Cardiac muscle cell (in vitro differentiated cells and primary cell): Measurements from ENCODE around the gene ZNF292. TPM values are rescaled to one million over a fixed set of nuclear protein-coding genes. Genes with fewer than 3 reads are reported as not detected.
A peak's percentile ranks its signal among the peaks of the same experiment; 100 is the strongest.

Experiments
- DNase-seq, 2 donors: peaks; one replicate each; pipeline versions ENCODE4 v3.0.0 to v3.0.0-alpha.2; 2010 to 2017; ENCODE audit warnings: low read depth in 1 of 2, low spot score in 1 of 2
- H3K27ac ChIP-seq: fragments of 200-600 bp; sonication (generic); 2 replicates; pipeline ENCODE4 v1.5.1; 2016
- H3K27me3 ChIP-seq: fragments of 200-600 bp; sonication (generic); 2 replicates; pipeline ENCODE4 v1.6.0; 2016; ENCODE audit warnings: control low read depth
- H3K36me3 ChIP-seq: fragments of 200-600 bp; sonication (generic); 2 replicates; pipeline ENCODE4 v1.5.1; 2016; ENCODE audit warnings: control low read depth
- H3K4me1 ChIP-seq: fragments of 200-600 bp; sonication (generic); 2 replicates; pipeline ENCODE4 v1.8.1; 2017; ENCODE audit warnings: low read depth, mild to moderate bottlenecking, mixed run types
- H3K4me3 ChIP-seq: fragments of 200-600 bp; sonication (generic); 2 replicates; pipeline ENCODE4 v1.5.1; 2016; ENCODE audit warnings: mild to moderate bottlenecking
- H3K9me3 ChIP-seq: fragments of 200-600 bp; sonication (generic); 2 replicates; pipeline ENCODE4 v1.5.1; 2017; ENCODE audit warnings: low read depth, mild to moderate bottlenecking, control low read depth
- polyA plus RNA-seq: library from polyadenylated mRNA; unstranded; fragments of >200 nt; fragmentation: Nextera tagmentation; extraction: Ambion mirVana; gene quantifications from 2 replicates; pipeline ENCODE4 v1.2.1, GENCODE V29; 2016
- total RNA-seq: library from RNA; depleted of rRNA; stranded (reverse); fragments of >200 nt; gene quantifications from 2 replicates; pipeline ENCODE4 v1.2.3, GENCODE V29; 2016
- TF ChIP-seq, protein P1 (sequence below): IDR thresholded peaks from 2 replicates; pipeline ENCODE4 v1.5.1; 2012; ENCODE audit warnings: low read depth, mild to moderate bottlenecking, low read length

Gene ZNF292
- total and polyA plus RNA-seq, 2 experiments from 2014 or later, result 48.7 to 50.4 TPM

DNA sequence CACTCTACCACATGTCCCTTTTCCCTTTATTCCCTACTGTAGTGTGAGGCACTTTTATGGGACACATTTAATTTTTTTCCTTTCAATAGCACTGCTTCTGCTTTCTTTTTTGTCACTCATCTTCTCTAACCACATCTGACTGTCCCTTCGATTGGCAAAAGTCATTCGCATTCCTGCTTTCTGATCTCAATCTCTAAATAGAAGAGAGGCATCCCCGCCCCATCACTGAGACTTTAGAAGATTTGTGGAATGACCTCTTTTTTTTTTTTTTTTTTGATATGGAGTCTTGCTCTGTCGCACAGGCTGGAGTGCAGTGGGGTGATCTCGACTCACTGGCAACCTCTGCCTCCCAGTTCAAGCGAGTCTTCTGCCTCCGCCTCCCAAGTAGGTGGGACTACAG, 9.1 kb downstream of the ZNF292 start:
- no peak overlapping the region for H3K27ac ChIP-seq
- no peak overlapping the region for H3K4me3 ChIP-seq
- DNase-seq, result no peak
- peaks cover 7% of the 10 kb centered on the region for H3K4me1 ChIP-seq
- H3K36me3 ChIP-seq, result no peaks in the 10 kb centered on the region
- H3K9me3 ChIP-seq, result no peaks in the 10 kb centered on the region
- H3K27me3 ChIP-seq, result no peaks in the 10 kb centered on the region
- TF ChIP-seq, protein P1, sequence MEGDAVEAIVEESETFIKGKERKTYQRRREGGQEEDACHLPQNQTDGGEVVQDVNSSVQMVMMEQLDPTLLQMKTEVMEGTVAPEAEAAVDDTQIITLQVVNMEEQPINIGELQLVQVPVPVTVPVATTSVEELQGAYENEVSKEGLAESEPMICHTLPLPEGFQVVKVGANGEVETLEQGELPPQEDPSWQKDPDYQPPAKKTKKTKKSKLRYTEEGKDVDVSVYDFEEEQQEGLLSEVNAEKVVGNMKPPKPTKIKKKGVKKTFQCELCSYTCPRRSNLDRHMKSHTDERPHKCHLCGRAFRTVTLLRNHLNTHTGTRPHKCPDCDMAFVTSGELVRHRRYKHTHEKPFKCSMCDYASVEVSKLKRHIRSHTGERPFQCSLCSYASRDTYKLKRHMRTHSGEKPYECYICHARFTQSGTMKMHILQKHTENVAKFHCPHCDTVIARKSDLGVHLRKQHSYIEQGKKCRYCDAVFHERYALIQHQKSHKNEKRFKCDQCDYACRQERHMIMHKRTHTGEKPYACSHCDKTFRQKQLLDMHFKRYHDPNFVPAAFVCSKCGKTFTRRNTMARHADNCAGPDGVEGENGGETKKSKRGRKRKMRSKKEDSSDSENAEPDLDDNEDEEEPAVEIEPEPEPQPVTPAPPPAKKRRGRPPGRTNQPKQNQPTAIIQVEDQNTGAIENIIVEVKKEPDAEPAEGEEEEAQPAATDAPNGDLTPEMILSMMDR, result no peak

DNA sequence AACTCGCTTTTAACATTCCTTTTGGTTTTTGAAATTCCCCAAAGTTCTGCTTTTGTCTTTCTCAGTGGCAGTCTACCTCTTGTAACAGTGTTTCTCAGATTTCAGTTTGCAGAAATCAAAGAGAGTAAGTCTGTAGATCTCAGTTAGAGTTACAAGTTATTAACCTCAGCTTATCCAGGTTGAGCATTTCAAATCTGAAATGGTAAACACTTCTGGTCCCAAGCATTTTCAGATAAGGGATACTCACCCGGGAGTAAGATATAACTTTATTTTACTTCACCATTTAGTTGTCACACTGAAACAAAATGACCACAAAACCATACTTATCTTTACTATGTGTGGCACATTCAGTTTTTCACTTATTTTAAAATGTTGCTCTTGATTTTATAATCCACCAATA, 9.8 kb downstream of the ZNF292 start:
- Histone ChIP-seq H3K36me3 (no peaks in the 10 kb centered on the region), H3K9me3 (no peaks in the 10 kb centered on the region), H3K27me3 (no peaks in the 10 kb centered on the region), H3K4me1 (peaks cover 7% of the 10 kb centered on the region), H3K4me3 (no peak overlapping the region), H3K27ac (peak overlapping the region; percentile 29)
- TF ChIP-seq, protein P1, result no peak
- no peak for DNase-seq

DNA sequence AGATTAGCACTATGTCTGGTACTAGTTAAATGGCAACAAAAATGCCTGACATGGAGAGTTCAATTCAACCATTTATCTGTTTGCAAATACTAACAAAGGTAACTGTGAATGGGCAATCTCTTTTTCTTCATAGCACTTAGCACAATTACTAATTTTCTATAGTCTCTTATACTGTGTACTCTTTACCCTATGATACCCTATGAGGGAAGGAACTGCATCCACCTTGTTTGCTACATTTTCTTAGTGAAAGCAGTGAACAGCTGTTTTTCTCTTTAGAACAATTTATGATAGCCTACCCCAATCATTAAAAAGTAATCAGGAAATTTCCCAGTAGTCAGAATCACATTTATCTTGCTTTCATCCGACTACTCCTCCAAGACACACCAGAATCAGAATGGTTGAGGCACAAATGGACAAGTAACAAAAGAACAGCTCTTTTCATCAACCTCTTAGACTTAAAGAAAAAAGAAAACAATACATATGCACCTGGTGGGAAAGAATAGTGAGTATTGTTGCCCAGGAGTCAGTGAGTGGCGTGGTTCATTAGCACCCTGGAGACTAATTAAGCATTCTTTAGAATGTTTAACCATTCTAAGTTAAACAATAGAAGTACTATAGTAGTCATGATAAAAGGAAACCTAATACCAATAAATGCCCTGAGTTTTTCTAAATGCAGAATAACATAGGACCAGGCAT, 16.7 kb downstream of the ZNF292 start:
- TF ChIP-seq, protein P1, result no peak
- Histone ChIP-seq H3K4me3 (no peak overlapping the region), H3K36me3 (no peaks in the 10 kb centered on the region), H3K27me3 (no peaks in the 10 kb centered on the region), H3K4me1 (peaks cover 8% of the 10 kb centered on the region), H3K27ac (no peak overlapping the region), H3K9me3 (no peaks in the 10 kb centered on the region)
- DNase-seq, result no peak

DNA sequence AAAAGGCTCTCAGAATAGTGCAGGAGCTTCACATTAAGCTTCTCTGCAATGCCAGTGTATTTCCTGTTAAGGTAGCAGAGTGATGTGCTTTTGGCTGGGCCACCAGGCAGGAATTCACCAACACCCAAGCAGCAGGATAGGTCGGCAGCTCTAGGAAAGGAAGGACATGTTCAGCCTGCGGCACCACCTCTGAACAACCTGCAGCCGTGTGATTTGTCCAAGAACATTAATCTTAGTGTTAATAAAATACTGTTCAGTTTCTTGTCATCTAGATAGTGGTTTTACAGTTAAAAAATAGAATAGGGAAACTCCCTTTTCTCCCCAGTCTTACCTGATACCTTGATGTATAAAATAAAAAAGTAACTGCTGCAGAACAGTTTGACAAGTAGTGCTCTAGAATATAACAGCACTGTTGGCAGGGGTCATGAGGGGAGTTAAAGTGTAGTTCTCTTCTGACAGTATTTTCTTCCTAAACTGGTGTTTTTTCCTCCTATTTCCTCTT, 18.8 kb downstream of the ZNF292 start:
- no peaks in the 10 kb centered on the region for H3K36me3 ChIP-seq
- H3K27me3 ChIP-seq, result no peaks in the 10 kb centered on the region
- peaks cover 8% of the 10 kb centered on the region for H3K4me1 ChIP-seq
- no peak overlapping the region for H3K4me3 ChIP-seq
- TF ChIP-seq, protein P1, result no peak
- peak overlapping the region; percentile 49 for H3K27ac ChIP-seq
- no peak for DNase-seq
- H3K9me3 ChIP-seq, result no peaks in the 10 kb centered on the region

DNA sequence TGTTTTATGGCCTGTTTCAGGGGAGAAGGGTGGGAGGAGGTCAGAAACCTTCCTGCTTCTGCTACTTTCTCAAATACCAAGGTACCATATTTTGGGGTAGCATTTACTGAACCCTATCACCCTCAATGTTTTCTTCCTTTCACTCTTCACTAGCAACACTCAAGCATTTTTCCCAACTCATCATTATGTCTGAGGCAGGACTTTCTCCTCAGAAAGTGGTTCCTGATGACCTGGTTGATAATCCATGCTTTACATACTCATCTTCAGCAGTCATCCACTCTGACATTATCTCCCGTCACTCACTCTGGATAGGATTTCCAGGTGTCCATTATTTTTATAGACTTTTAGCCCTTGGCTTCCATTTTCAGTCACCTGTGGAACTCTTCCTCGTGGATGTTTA, 21.1 kb downstream of the ZNF292 start:
- Histone ChIP-seq H3K36me3 (no peaks in the 10 kb centered on the region), H3K27me3 (no peaks in the 10 kb centered on the region), H3K9me3 (no peaks in the 10 kb centered on the region), H3K27ac (peak overlapping the region; percentile 24), H3K4me1 (peaks cover 8% of the 10 kb centered on the region), H3K4me3 (no peak overlapping the region)
- DNase-seq, result no peak
- TF ChIP-seq, protein P1, result no peak
